ENCODE data around the gene UPK2. TPM values are rescaled to one million over a fixed set of nuclear protein-coding genes. Genes with fewer than 3 reads are reported as not detected.
A peak's percentile ranks its signal among the peaks of the same experiment; 100 is the strongest.

The UPK2 gene
- polyA plus RNA-seq, 3 donors = 13.4 to 22.5 (median 14.2) TPM

DNA sequence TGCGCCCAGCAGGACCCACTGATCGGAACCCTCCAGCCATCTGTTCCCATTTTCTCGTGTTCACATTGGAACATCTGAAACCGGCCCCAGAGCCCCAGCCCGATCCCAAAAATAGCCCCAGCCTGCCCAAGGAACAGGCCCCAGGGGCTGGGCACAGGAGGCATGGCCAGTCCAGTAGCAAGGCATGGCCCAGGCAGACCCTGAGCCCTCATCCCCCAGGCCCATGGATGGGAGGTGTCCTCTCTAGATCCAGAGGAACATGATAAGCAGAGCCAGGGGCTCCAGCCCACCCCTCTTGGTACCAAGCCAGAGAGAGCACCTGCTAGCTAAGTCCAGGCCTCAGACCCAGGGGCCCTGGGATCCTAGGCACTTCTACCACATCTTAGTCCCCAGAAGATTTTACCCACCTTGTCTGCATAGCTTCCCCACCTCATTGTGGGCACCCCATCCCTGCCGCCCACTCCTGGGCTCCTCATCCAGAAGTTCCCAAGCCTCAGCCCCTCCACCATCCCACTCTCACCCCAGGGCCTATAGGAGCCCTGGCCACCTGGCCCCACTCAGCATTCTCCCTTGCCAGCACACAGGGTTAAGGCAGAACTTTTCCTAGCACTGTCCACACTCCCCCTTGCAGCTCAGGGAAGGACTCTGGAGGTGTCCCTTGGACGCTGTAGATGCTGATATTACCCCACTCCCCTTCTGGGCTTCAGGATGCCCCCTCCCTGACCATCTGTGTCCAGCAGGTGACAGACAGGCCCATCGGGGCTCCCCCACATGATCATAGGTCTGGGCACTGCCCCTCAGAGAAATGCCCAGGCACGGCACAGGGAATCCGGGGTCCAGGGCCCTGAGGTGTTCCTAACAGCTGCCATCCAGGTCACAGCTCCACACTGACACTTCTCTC, 39.9 kb upstream of the UPK2 start:
- no peak for DNase-seq

DNA sequence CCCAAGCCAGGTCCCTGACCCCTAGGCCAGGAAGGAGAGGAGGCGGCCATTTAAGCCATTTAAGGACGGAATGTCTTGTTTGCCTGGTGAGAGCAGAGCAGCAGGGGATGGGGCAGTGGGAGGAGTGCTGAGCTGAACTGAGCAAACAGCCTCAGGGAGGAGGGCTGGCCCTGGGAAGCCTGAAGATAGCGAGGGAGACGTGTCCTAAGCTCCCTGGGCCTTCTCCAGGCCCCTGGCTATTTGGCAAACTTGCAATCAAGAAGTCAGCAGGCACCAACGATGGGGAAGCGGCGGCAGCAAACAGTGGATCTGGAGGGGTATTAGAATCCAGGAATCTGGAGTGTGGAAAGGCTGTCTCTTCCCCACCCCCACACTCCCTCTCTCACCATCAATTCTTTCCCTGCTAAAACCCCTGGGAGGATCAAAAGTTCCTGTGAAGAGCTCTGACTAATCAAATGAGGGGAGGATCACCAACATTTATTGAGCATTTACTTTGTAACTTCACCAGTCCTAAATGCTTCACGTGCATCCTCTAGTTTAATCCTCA, 39.2 kb upstream of the UPK2 start:
- DNase-seq = no peak

DNA sequence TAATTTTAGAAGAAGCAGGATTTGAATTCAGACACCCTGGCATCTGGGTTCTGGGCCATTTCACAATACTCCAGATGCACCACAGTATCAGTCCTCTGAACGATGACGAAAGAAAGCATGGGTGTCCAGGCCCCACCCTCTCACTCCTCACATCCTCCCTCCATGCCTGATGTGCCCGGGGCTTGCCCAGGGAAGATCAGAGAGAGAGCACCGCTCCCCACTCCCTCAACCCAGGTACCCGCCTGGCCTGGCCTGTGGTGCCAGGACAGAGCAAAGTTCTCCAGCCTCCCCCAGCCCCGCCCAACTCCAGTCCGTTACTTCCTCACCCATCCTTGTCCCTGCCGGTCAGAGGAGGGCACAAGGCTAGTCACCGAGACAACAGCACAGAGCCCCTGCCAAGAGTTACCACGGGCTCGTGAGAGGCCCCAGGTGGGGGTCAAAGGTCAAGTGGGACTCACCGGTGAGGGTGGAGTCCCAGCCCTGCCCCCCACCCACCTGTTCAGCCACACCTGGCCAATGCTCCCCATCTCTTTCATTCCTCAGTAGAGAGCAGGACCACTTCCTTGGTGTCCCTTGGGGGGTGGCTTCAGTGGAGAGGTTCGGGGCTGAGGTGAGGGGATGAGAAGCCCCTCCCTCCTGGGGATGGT, 38.5 kb upstream of the UPK2 start:
- no peak for DNase-seq

DNA sequence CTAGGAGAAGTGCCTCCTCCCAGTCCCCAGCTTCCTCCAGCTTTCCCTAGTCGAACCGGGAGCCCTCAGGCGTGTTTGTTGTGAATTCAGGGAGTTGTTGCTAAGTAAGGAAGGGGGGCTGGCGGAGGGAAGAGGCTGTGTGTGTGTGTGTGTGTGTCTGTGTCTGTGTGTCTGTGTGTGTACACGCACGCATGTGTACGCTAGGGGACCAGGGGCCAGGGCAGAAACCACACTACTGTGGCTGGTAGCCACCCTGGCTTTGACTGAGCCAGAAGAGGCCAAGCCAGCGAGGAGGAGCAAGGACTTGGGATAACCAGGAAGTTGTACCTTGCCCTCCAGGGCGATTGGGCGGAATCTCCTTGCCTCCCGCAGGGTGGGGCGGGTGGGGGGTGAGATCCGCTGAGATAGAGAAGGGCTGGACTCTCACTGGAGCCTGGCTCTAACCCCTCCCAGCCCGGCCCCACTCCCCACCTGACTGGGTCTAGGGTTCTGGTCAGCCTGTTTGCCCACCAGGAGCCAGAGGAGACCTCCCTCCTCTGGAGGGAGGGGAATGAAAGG, 37.9 kb upstream of the UPK2 start:
- DNase-seq = peak; percentile 89

DNA sequence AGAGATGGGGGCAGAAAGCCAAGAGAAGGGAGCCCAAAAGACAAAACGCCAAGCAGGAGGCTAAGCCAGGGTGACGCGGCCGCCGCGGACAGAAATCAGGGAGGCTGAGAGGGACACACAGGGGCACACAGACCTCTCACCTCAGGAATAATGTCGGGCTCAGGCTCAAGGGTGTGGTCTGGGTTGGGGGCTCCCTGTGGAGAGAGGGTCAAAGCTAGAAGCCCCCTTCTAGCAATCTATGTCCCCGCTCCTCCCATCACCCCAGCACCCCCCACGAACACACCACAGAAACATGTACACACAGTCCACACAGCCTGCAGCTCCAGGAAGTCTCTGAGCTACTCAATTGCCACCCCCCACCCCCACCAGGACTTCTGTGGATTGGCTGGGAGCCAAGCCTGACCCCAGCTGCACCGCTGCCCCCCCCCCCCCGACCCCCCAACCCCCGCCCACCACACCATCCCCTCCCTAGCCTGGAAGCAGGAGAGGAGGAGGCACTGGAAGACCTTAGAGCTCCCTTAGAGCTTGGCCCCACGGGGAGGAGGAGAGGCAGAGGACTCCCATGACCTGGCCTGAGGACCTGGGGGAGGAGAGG, 37.3 kb upstream of the UPK2 start:
- no peak for DNase-seq

DNA sequence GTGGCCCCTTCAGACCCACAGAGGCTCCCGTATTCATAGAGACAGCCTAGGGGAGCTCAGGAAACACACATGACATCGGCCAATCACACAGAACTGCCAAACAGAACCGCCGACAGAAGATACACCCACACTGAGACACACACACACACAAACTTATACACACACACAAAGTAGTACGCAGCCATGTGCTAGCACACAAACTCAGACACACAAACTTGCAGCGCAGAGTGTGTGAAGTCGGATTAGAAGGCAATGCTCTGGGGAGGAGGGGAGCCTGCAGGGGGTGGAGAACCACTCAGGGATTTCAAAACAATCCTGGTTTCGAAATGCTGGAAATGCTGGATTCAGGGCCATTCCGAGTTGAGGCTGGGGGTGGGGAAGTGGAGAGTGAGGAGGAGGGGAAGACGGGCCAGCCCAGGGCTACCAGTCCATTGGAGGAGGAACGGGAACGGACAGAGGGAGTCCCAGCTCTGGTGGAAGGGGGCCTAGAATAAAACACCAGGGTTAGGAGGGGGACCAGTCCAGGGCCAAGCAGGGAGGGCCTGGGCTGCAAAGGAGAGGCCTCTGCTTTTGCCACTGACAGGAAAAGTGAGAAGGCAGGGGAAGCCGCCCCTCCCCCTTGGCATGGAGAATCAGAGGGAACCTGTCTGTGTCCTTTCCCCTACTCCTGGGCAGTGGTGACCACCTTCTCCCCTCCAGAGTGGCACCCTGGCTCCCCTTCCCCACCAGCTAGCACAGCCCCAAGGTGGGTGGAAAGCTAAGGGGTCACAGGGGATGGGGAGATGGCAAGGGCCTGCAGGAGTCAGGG, 34.8 kb upstream of the UPK2 start:
- DNase-seq = no peak

DNA sequence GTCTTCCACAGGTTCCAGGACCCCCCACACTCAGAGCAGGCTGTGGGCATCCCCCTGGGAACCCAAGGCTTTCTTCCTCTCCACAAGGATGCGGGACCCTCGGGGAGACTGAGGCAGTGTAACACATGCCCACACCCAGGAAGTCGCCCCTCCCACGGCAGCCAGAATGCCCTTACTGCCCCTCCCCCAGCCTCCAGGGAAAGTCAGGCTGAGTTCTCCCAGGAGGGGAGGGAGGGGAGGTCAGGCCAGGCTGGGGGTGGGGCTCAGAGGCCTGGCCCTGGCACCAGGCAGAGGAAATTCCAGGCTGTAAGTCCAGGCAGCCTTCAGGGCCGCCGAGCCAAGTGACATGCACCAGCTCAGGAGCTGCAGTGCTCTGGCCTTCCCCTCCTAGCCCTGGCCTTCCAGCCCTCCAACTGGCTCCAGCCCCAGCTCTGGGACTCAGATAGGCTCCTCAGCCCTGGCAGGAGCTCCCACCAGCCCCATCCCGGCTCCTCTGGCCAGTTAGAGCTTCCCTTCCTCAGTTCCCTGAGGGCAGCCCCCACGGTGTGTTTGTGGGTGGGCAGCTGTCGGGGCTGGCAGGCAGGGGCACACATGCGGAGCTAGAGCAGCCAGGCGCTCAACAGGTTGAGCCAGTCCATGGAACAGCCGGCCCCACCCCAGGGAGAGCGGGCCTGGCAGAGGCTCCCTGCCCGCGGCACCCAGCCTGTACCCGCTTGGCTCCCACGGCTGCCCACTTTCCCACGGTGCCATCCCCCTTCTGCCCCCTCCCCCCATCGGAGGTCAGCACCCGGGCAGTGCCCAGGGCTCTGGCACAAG, 34.0 kb upstream of the UPK2 start:
- no peak for DNase-seq

DNA sequence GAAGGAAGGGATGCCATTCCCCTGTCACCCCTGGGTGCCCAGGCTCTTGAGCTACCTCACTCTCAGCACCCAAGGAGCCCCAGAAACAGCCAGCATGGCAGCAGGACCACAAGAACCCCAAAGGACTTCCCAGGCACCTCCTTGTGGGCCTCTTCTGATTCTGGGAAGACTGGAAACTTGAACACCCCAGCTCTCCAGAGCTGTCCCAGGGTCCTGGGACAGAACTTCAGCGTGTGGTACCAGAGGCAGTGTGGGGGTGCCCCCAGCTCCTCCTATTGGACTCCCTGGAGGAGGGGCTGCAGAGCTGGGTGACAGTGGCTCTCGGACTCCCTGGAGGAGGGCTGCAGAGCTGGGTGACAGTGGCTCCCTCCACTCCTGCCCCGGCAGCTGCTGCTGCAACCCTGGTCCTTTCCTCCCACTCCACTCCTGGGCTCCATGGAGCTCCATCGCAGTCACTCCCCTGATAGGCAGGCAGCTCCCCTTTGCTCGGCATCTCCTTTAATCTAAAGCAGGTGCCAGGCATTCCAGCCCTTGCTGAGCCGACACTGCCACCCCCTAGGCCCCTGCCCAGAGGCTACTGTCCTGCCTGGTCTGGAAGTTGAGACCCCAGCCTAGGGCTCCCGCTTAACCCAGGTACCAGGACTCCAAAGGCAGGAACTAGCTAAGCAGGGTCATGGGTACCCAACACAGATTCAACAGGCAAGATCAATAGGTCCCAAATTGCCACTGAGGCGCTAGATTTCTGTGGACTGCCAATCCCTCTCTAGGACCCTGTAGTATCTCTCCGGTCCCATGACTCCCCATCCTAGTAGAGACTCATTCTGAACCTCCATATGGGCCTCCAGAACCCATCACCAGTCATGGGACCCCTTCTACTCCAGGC, 33.1 kb upstream of the UPK2 start:
- no peak for DNase-seq

DNA sequence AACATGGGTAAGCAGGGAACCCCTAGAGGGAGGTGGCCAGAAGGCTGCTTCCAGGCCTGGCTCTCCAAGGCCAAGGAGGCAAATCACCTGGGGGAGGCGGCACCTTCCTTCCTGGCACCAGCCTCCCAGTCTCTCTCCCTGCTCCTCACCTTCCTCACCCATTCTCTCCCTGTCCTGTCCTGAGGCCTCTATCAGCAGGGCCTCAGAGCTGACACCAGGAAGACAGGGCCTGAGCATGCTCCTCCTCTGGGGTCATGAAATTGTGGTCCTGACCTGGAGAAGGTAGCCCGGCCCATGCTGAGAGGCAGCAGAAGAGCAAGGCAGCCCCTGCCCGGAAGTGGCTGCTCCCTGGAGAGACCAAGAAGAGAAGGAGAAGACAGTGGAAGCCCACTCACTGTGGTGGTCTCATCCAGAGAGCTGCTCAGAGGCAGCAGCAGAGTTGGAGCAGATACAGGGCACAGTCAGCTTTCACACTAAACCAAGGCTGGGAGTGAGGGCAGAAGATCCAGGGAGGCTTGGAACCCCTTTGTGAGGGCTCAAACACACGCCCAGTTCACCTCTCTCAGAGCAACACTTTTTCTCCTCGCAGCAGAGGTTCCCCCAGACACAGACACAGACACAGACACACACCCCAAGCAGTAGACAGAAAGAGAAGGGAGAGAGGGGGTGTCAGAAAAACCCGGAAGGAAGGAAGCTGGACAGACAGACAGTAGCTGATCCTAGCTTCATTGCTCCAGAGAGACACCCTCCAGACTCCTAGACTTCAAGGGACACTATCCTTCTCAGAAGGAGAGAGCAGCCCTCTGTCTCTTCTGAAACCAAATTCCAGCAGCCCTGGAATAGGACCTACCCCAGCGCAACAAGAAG, 32.1 kb upstream of the UPK2 start:
- DNase-seq = no peak

DNA sequence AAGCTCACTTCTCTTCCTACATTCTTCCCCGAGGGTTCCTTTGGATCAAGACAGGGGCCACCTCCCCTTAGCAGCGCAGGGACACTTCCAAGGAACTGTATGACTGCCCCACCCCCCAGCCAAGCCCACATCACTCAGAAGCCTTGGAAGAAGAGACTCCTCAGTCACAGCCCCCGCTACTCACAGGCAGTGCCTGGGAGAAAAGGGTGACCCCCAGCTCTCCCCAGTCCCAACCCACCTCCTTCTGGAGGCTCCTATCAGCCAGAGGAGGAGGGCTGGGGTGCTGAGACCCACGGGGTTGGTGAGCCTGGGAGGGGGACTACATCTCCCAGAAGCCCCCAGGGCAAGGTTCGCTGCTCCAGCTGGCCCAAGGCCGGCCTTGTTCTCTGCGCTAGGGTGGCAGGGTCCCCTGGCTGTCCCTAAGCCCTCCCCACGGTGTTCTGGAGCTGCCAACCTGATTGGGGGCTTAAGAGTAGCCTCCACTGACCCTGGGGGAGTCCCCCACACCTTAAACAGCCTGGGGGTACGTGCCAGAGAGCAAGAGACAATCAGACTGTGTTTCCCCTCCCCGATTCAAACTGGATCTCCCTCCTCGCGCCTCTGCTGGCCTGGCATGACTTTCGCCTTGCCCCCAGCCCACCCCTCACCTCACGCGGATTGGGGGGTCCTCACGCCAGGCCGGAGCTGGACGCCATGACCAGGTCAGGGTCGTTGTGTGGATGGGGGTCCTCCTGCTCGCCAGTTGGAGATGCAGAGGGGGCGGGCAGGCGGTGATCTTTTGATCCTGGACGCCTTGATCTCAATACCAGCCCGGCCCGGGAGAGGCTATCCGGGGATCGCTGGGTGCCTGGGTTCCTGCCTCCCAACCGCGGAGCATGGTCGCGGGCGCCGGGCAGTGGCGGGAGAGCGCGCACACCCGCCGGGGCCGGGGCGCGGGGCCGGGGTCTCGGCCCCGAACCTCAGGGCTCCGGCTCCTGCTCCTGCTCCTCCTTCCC, 31.2 kb upstream of the UPK2 start:
- DNase-seq = no peak

DNA sequence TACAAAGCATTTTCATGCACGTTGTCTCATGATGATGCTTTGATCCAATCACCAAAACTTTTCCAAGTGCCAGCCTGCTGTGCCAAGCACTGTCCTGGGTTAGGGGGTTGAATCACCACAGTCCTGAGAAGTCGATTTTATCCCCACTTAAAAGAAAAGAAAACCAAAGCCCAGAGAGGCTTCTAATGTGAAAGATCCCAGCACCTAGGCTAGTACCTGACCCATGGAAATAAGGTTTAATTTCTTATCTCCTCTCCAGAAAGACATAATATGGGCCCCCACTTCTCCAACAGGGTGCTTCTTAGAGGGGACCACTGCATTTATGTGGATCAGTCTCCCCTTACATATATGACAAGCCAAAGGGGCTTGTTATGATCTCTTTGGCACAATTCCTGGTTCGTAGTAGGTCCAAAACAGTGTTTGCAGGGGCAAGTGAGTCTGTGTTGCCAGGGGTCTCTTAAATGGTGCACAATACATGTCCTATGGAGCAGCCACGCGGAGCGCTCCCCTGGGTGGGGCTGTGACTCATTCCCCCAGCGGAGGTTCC, 28.5 kb upstream of the UPK2 start:
- DNase-seq = no peak

DNA sequence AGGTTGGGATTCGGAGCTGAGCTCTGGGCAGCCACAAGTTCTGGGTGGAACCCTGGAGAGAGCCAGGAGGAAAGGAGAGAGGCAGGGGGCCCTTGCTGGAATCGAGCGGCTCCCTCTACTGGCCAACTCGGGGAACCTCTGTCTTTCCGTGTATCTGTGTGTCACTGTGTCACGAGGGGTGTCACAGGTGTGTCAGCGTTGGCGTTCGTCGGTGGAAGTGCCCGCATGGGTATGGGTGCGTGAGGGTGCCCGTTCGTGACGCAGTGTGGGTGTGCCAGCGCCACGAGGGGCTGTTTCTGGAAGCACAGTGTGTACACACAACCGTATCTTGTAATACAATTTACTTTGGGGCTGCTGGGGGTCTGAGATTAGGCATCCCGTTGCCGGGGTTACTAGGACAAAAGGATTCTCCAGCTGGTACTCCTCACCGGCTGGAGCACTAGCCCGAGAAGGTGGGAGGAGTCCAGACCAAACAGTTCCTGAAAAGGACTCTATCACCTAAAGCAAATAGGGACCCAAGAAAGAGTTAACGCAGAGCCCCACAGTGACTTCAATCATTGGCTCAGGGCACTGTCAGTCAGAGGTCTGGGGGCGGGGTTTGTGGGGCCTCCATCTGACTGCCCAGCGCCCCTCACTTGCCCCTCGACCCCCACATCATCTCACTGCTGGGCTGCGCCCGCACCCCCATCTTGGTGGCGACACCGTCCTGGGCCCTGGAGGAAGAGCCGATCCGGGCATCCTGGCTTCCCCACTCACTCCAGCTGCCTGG, 27.8 kb upstream of the UPK2 start:
- DNase-seq = peak; percentile 94

DNA sequence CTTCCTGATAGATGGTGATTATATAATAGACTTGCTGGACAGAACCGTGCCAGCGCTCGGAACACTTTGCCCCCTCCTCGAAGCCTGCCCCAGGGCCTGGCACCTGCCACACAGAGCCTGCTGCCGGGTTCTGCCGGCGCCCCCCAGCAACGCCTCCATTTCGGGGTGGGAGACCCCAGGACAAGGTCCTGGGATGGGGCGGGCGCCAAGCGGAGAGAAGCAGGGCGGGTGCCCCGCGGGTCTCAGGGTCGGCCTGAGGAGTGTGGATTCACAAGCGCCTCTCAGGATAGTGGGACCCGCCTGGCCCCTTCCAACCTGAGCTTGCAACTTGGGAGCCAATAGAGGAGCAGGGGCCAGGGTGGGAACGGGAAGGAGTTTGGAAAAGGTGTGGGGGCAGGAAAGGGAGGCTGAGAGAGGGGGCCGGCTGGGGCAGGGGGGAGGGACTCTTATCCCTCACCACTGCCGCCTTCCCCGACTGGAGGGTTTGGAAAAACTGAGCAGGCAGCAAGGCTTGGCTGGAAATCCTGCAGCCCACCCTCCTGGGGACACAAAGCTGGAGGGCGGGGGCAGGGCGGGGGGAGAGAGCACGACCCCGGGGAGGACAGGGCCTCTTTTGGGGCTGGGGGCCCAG, 27.1 kb upstream of the UPK2 start:
- DNase-seq = peak; percentile 83

DNA sequence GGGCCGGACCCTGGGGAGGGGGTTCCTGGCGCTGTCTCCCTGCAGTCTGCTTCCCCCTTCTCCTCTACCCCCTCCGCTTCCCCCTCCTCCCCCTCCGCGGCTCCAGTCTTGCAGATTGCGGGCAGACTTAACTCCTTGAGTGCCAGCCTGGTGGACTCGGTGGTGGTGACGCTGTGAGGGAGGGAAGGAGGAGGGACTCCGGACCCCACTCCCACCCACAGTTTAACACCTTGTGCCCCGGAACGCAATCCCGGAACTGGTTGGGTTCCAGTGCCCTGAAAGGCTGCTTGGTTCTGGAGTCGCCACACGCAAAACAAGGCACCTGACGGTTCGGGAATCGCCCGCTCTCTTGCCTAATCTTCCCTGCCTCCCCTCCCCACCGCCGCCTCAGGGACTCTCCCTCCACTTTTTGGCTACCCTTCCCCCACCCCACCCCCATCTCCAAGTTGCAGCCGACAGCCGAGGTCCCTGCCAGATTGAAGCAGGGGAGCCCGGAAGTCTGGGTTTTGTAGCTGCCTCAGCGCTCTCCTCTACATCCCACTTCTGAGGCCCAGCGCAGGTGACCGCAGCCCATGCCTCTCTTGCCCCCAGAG, 26.5 kb upstream of the UPK2 start:
- peak; percentile 93 for DNase-seq

DNA sequence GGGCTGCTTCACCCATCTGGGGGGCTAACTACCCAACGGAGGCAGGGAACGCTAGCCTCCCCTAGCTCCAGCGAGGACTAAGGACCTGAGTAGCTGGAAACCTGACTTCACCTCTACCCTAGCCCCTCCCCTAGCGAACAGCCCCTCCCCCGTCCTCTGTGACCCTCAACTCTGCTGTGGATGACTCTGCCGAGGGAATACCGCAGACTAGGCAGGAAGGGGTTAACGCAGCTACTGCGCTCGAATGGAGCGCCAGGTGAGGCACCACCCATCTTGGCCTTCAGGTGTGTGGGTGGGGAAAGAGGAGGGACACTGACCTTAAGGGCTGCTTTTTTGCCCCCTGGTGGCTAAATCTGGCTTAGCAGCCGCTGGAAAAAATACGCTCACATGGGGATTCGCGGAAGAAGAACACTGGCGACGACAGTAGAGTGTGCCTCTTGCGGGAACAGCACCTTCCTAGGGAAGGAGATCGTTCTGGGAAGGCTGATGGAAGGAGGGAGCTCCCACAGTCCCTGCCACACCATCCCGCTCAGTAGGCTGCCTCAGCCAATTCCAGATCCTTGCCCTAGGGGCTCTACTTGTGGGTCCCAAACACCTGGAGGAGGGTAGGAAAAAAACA, 25.9 kb upstream of the UPK2 start:
- DNase-seq = peak; percentile 93
